Heart right ventricle (tissue), 16 donors: ENCODE results near the gene USP37. TPM values are rescaled to one million over a fixed set of nuclear protein-coding genes. Genes with fewer than 3 reads are reported as not detected.
A peak's percentile ranks its signal among the peaks of the same experiment; 100 is the strongest.

ENCODE experiments used
- ATAC-seq, 8 donors: fragments of 200-7000 bp; cut with Tn5 transposase; one replicate each; pipeline ENCODE4 v1.9.1; 2020; ENCODE audit warnings: mild to moderate bottlenecking in 8 of 8, moderate library complexity in 8 of 8, moderate number of reproducible peaks in 1 of 8
- DNase-seq, 2 donors: peaks; one replicate each; pipeline ENCODE4 v3.0.0-alpha.2; 2020
- H3K27ac ChIP-seq, 10 donors: fragments of 200-600 bp; sonication (generic) in 2 of 10; one replicate each; pipeline versions ENCODE4 v1.5.0 to v1.8.0; 2020 to 2022; ENCODE audit warnings: mild to moderate bottlenecking in 3 of 10
- H3K27me3 ChIP-seq, 7 donors: fragments of 200-600 bp; one replicate each; pipeline ENCODE4 v1.8.0; 2021 to 2022; ENCODE audit warnings: mild to moderate bottlenecking in 2 of 7
- H3K36me3 ChIP-seq, 9 donors: fragments of 200-600 bp; sonication (generic) in 1 of 9; one replicate each; pipeline versions ENCODE4 v1.5.0 to v1.8.0; 2020 to 2022; ENCODE audit warnings: mild to moderate bottlenecking in 2 of 9
- H3K4me1 ChIP-seq, 9 donors: fragments of 200-600 bp; sonication (generic) in 1 of 9; one replicate each; pipeline versions ENCODE4 v1.5.0 to v1.8.0; 2020 to 2022; ENCODE audit warnings: mild to moderate bottlenecking in 4 of 9
- H3K4me3 ChIP-seq, 10 donors: fragments of 200-600 bp; sonication (generic) in 2 of 10; one replicate each; pipeline versions ENCODE4 v1.5.0 to v1.8.0; 2020 to 2022; ENCODE audit warnings: mild to moderate bottlenecking in 7 of 10, moderate library complexity in 2 of 10
- H3K9me3 ChIP-seq, 11 donors: fragments of 200-600 bp in 10 of 11; sonication (generic) in 2 of 11; one replicate each; pipeline versions ENCODE4 v1.5.0 to v1.8.0; 2013 to 2022; ENCODE audit warnings: mild to moderate bottlenecking in 2 of 11, control low read depth in 1 of 11, moderate library complexity in 1 of 11
- CTCF ChIP-seq, 9 donors: fragments of 200-600 bp; sonication (generic) in 2 of 9; IDR thresholded peaks; one replicate each; pipeline versions ENCODE4 v1.5.0 to v1.8.0; 2021 to 2022; ENCODE audit warnings: antibody characterized with exemption in 9 of 9, mild to moderate bottlenecking in 5 of 9, moderate library complexity in 1 of 9
- whole genome bisulfite sequencing, 2 donors: extraction: QIAGEN DNeasy Blood & Tissue Kit; methylation state at CpG; one replicate each; pipeline ENCODE4 v1.1.7; 2013; ENCODE audit warnings: inconsistent platforms in 1 of 2; 5-methylcytosine and 5-hydroxymethylcytosine counted together
- intact Hi-C, 10 donors: fragments of 100-400 bp; cut with DNase I; formaldehyde crosslinking; loops; one replicate each; pipeline versions ENCODE4 v1.11.1 to v1.14.2; 2022
- polyA plus RNA-seq, 2 donors: library from polyadenylated mRNA; stranded (reverse); fragments of 200-250 nt; gene quantifications; one replicate each; pipeline ENCODE4 v1.2.3, GENCODE V29; 2013
- total RNA-seq, 10 donors: library from RNA; stranded (reverse); fragmentation: NEBNext Ultra II Directional in 3 of 10; extraction: Animal tissue kit (Norgen Biotek cat#: 25700) in 3 of 10; gene quantifications; one replicate each; pipeline versions ENCODE4 v1.2.1 to v1.2.4, GENCODE V29; 2021 to 2023
- donor health status: Arrhythmogenic right ventricular cardiomyopathy.
- donor health status: ischemic (EF 13 %, LVEDD 7.1; RV severe dilation, severe dysfunction).
- donor health status: healthy with polysubstance abuse.
- donor health status: DM: no; HTN: yes; CAD: no.
- donor health status: DM: no; HTN: no; CAD: no.
- donor health status: ischemic (EF 25% LVEDD 6.9; RV normal size, moderate dysfunction).
- donor health status: ischemic (EF 25% LVEDD 5.7; RV mildly dilated, moderate dysfunction).
- donor health status: healthy.
- donor health status: DM: yes; HTN: yes; CAD: no.
- donor health status: Ischemic cardiomyopathy.
- donor health status: ischemic (EF 35%, LVEDD 5.7; RV mildly dilated, moderate dysfunction).
- donor health status: nonischemic (EF 11% LVEDD 7.7; RV severe dilation, severe dysfunction).
- donor health status: DM: yes; HTN: yes; CAD: no.
- donor health status: PGD.
- donor health status: ischemic (EF 29% LVEDD 5.4; RV normal size, mild dysfunction).
- donor health status: nonischemic (EF 23%, LVEDD 6.1; RV moderate dilation, normal function).

Gene USP37
- total and polyA plus RNA-seq, 12 donors = 1.8 to 11.1 (median 8.4) TPM

- no peak for DNase-seq
- Histone ChIP-seq H3K9me3 (no peaks in the 10 kb centered on the region), H3K27me3 (no peaks in the 10 kb centered on the region), H3K27ac (peak overlapping the region in 4 of 10 donors; percentile 5 to 100 (median 55)), H3K36me3 (peaks cover 0 to 45% (median 37%) of the 10 kb centered on the region in 9 donors), H3K4me3 (no peak overlapping the region), H3K4me1 (peaks cover 30 to 78% (median 64%) of the 10 kb centered on the region in 9 donors)
- intact Hi-C loops = loop anchor here in 3 of 10 donors (10.0 kb wide), 2 partner anchors 242 to 252 kb away; partner anchors contain the start of genes BCS1L (in 2 of the 3) and ZNF142 (in 2 of the 3)
- no peak for TF ChIP-seq CTCF (IDR thresholded peaks at IDR 0.05)
- 86 to 87% methylated on average over 26 of the region's 26 CpGs for WGBS, 2 donors
- ATAC-seq = no peak
Measured at GRCh38 chr2:218402911-218403411, 165.2 kb downstream of the USP37 start.

GRCh38 chr2:218402491-218402901, 165.7 kb downstream of the USP37 start:
- Histone ChIP-seq H3K4me1 (peaks cover 30 to 78% (median 64%) of the 10 kb centered on the region in 9 donors), H3K27ac (peak overlapping the region in 5 of 10 donors; percentile 5 to 100 (median 100)), H3K9me3 (no peaks in the 10 kb centered on the region), H3K27me3 (no peaks in the 10 kb centered on the region), H3K4me3 (peak overlapping the region in 4 of 10 donors; percentile 9 to 100 (median 88)), H3K36me3 (peaks cover 0 to 45% (median 37%) of the 10 kb centered on the region in 9 donors)
- intact Hi-C loops = loop anchor here in 3 of 10 donors (10.0 kb wide), 2 partner anchors 242 to 252 kb away; partner anchors contain the start of genes BCS1L (in 2 of the 3) and ZNF142 (in 2 of the 3)
- no peak for TF ChIP-seq CTCF (IDR thresholded peaks at IDR 0.05)
- ATAC-seq (no peak), DNase-seq (no peak)
- 66 to 70% methylated on average over 8 of the region's 8 CpGs for WGBS, 2 donors

- Histone ChIP-seq H3K27me3 (no peaks in the 10 kb centered on the region), H3K27ac (peak overlapping the region in 9 of 10 donors; percentile 3 to 100 (median 100)), H3K4me3 (peak overlapping the region in 9 of 10 donors; percentile 79 to 100 (median 98)), H3K4me1 (peaks cover 26 to 78% (median 64%) of the 10 kb centered on the region in 9 donors), H3K9me3 (no peaks in the 10 kb centered on the region), H3K36me3 (peaks cover 0 to 45% (median 37%) of the 10 kb centered on the region in 9 donors)
- intact Hi-C loops = loop anchor here in 3 of 10 donors (10.0 kb wide), 2 partner anchors 243 to 253 kb away; partner anchors contain the start of genes BCS1L (in 2 of the 3) and ZNF142 (in 2 of the 3)
- no peak for ATAC-seq
- no peak for DNase-seq
- peak in 1 of 9 donors; percentile 5 for TF ChIP-seq CTCF (IDR thresholded peaks at IDR 0.05)
- 64 to 68% methylated on average over 9 of the region's 9 CpGs for WGBS, 2 donors
Measured at GRCh38 chr2:218401890-218402289, 166.3 kb downstream of the USP37 start.

GRCh38 chr2:218400930-218401881, 166.9 kb downstream of the USP37 start:
- no peak for TF ChIP-seq CTCF (IDR thresholded peaks at IDR 0.05)
- DNase-seq (peak in 1 of 2 donors; percentile 40), ATAC-seq (no peak)
- Histone ChIP-seq H3K4me3 (peak overlapping the region; percentile 79 to 100 (median 98)), H3K27ac (peak overlapping the region; percentile 98 to 100 (median 100)), H3K27me3 (no peaks in the 10 kb centered on the region), H3K4me1 (peaks cover 24 to 74% (median 62%) of the 10 kb centered on the region in 9 donors), H3K9me3 (no peaks in the 10 kb centered on the region), H3K36me3 (peaks cover 0 to 45% (median 37%) of the 10 kb centered on the region in 9 donors)
- WGBS, 2 donors = 29 to 34% methylated on average over 24 of the region's 24 CpGs
- intact Hi-C loops = loop anchor here in 3 of 10 donors (10.0 kb wide), 2 partner anchors 244 to 254 kb away; partner anchors contain the start of genes BCS1L (in 2 of the 3) and ZNF142 (in 2 of the 3)
